Smooth muscle cell (in vitro differentiated cells): ENCODE data around the gene APOBEC4. TPM values are rescaled to one million over a fixed set of nuclear protein-coding genes. Genes with fewer than 3 reads are reported as not detected.
"Not testable (repeated sequence)": the region's sequence is repeated elsewhere in the genome, so short reads cannot be mapped to it uniquely, and the experiment has no call there.

Source experiments
- DNase-seq: peaks from one replicate; lab custom pipeline; 2025; ENCODE audit not compliant: unreplicated experiment; lab: John Stamatoyannopoulos, UW
- H2AFZ ChIP-seq: fragments of 200-600 bp; sonication (generic); 2 replicates; pipeline ENCODE4 v1.6.0; 2016; ENCODE audit warnings: antibody characterized with exemption, low read depth, mild to moderate bottlenecking
- H3F3A ChIP-seq: fragments of 200-600 bp; sonication (generic); 2 replicates; pipeline ENCODE4 v1.6.0; 2017; ENCODE audit warnings: antibody characterized with exemption, low read depth
- H3K27ac ChIP-seq: fragments of 200-600 bp; sonication (generic); 2 replicates; pipeline ENCODE4 v1.5.1; 2016; ENCODE audit warnings: low read depth, mild to moderate bottlenecking
- H3K27me3 ChIP-seq: fragments of 200-600 bp; sonication (generic); 2 replicates; pipeline ENCODE4 v1.6.1; 2016; ENCODE audit warnings: low read depth, mild to moderate bottlenecking
- H3K36me3 ChIP-seq: fragments of 200-600 bp; sonication (generic); 2 replicates; pipeline ENCODE4 v1.5.1; 2016; ENCODE audit warnings: low read depth
- H3K4me1 ChIP-seq: fragments of 200-600 bp; sonication (generic); 2 replicates; pipeline ENCODE4 v1.5.1; 2016; ENCODE audit warnings: low read depth
- H3K4me2 ChIP-seq: fragments of 200-600 bp; sonication (generic); 2 replicates; pipeline ENCODE4 v1.6.0; 2016; ENCODE audit warnings: mild to moderate bottlenecking
- H3K4me3 ChIP-seq: fragments of 200-600 bp; sonication (generic); 2 replicates; pipeline ENCODE4 v1.5.1; 2016; ENCODE audit warnings: mild to moderate bottlenecking
- H3K79me2 ChIP-seq: fragments of 200-600 bp; sonication (generic); 2 replicates; pipeline ENCODE4 v1.6.0; 2016; ENCODE audit warnings: low read depth, mild to moderate bottlenecking
- H3K9ac ChIP-seq: fragments of 200-600 bp; sonication (generic); 2 replicates; pipeline ENCODE4 v1.6.0; 2016; ENCODE audit warnings: low read depth
- H3K9me3 ChIP-seq: fragments of 200-600 bp; sonication (generic); replicated peaks from 2 replicates; pipeline ENCODE4 v1.5.1; 2016; ENCODE audit warnings: low read depth
- H4K20me1 ChIP-seq: fragments of 200-600 bp; sonication (generic); 2 replicates; pipeline ENCODE4 v1.6.0; 2016; ENCODE audit warnings: low read depth
- WGBS: methylation state at CpG from one replicate; pipeline ENCODE4 v1.1.7; 2016; ENCODE audit warnings: low lambda C conversion rate; 5-methylcytosine and 5-hydroxymethylcytosine counted together
- polyA plus RNA-seq: library from polyadenylated mRNA; unstranded; fragments of >200 nt; fragmentation: Nextera tagmentation; extraction: Ambion mirVana; gene quantifications from 2 replicates; pipeline ENCODE4 v1.2.1, GENCODE V29; 2016
- total RNA-seq: library from RNA; depleted of rRNA; stranded (reverse); fragments of >200 nt; gene quantifications from 2 replicates; pipeline ENCODE4 v1.2.3, GENCODE V29; 2014
- TF ChIP-seq, protein P1 (sequence below): fragments of 200-600 bp; sonication (generic); IDR thresholded peaks from 2 replicates; pipeline ENCODE4 v1.5.1; 2017; ENCODE audit warnings: borderline replicate concordance, mild to moderate bottlenecking, antibody characterized with exemption; ENCODE audit not compliant: insufficient read depth, poor library complexity, severe bottlenecking

Gene APOBEC4
- total and polyA plus RNA-seq, 2 experiments from 2014 or later = not detected

DNA sequence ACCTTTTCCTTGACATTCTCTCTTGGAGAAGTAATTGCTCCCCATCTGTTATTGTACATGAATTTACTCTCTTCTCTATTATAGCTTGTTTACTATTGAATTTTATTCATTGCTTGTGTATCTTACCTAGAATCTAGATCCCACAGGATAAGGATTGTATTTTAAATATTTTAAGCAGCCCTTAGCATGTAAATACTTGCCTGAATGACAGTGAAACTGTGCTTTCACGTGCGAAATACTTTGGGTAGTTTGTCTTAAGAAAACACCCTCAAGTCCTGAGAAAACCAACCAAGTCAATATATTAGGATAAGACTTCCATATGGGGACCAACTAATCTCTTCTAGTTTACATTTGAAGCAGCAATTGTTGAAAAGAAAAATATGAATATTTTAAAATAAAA is 32.8 kb downstream of the APOBEC4 start:
- 66% methylated on average over 2 of the region's 2 CpGs for WGBS

GRCh38 chr1:183619781-183620180 is 33.3 kb downstream of the APOBEC4 start:
- Histone ChIP-seq H3K27ac (no peak overlapping the region), H3K27me3 (no peaks in the 10 kb centered on the region), H3K9ac (no peak overlapping the region), H3K9me3 (no peaks in the 10 kb centered on the region), H3K4me2 (no peak overlapping the region), H3K36me3 (no peaks in the 10 kb centered on the region), H3K4me3 (no peak overlapping the region), H4K20me1 (peaks cover under 1% of the 10 kb centered on the region), H3K4me1 (no peaks in the 10 kb centered on the region), H2AFZ (no peak overlapping the region), H3K79me2 (no peaks in the 10 kb centered on the region), H3F3A (no peaks in the 10 kb centered on the region)
- TF ChIP-seq, protein P1, sequence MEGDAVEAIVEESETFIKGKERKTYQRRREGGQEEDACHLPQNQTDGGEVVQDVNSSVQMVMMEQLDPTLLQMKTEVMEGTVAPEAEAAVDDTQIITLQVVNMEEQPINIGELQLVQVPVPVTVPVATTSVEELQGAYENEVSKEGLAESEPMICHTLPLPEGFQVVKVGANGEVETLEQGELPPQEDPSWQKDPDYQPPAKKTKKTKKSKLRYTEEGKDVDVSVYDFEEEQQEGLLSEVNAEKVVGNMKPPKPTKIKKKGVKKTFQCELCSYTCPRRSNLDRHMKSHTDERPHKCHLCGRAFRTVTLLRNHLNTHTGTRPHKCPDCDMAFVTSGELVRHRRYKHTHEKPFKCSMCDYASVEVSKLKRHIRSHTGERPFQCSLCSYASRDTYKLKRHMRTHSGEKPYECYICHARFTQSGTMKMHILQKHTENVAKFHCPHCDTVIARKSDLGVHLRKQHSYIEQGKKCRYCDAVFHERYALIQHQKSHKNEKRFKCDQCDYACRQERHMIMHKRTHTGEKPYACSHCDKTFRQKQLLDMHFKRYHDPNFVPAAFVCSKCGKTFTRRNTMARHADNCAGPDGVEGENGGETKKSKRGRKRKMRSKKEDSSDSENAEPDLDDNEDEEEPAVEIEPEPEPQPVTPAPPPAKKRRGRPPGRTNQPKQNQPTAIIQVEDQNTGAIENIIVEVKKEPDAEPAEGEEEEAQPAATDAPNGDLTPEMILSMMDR = no peak
- no peak for DNase-seq
- WGBS = 67% methylated on average over 1 of the region's 1 CpG

More for the DNA sequence above, 32.8 kb downstream of the APOBEC4 start:
- Histone ChIP-seq H4K20me1 (peaks cover 6% of the 10 kb centered on the region), H3K4me3 (no peak overlapping the region), H3K9ac (no peak overlapping the region), H3K9me3 (no peaks in the 10 kb centered on the region), H3K36me3 (no peaks in the 10 kb centered on the region), H3K4me1 (no peaks in the 10 kb centered on the region), H3F3A (peaks cover 2% of the 10 kb centered on the region), H3K4me2 (no peak overlapping the region), H2AFZ (no peak overlapping the region), H3K27ac (no peak overlapping the region), H3K27me3 (no peaks in the 10 kb centered on the region), H3K79me2 (no peaks in the 10 kb centered on the region)
- TF ChIP-seq, protein P1 = no peak
- DNase-seq = no peak

- DNase-seq, H3K36me3 ChIP-seq, H3K27me3 ChIP-seq, H3K27ac ChIP-seq, H3K4me3 ChIP-seq, H2AFZ ChIP-seq, H4K20me1 ChIP-seq, H3K4me2 ChIP-seq, H3K79me2 ChIP-seq, H3F3A ChIP-seq, H3K9ac ChIP-seq, H3K9me3 ChIP-seq, H3K4me1 ChIP-seq: not testable (repeated sequence)
- WGBS = 40% methylated on average over 3 of the region's 5 CpGs
These were observed 34.9 kb downstream of the APOBEC4 start for GRCh38 chr1:183618202-183618601.

DNA sequence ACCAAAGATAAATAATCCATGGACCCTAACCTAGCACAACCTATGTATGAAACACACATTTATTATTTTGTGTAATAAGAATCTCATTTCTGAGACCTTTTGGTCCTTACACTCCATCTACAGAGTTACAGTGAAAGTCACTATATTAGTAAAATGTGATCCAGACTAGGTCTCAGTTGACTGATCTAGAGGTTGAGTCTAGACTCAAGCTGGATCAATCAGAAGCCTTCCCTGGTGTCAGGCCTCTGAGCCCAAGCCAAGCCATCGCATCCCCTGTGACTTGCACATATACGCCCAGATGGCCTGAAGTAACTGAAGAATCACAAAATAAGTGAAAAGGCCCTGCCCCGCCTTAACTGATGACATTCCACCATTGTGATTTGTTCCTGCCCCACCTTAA is 40.1 kb downstream of the APOBEC4 start:
- H3K79me2 ChIP-seq, H3K27me3 ChIP-seq, H3K27ac ChIP-seq, H3F3A ChIP-seq, H3K4me2 ChIP-seq, H3K9me3 ChIP-seq, H3K9ac ChIP-seq, H2AFZ ChIP-seq, H3K36me3 ChIP-seq, DNase-seq, H3K4me1 ChIP-seq, H3K4me3 ChIP-seq, H4K20me1 ChIP-seq: not testable (repeated sequence)
- WGBS = 100% methylated on average over 2 of the region's 3 CpGs

DNA sequence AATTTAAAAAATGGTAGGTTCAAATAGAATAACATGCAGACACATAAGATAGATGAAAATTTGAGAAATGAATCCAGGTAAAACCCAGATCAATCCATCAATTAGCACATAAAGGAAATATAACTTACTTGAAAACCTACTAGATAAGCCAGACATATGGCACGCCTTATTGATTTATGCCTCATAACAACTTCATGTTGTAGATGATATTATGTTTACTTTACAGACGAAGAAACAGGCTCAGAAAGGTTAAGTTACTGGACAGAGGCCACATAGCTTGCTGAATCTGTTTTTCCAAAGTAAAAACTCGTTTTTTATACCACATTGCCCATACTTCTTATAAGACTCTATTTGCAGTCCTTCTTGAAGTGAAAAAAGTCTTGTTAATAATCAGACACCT is 40.7 kb downstream of the APOBEC4 start:
- no peak overlapping the region for H3K4me2 ChIP-seq
- H2AFZ ChIP-seq = no peak overlapping the region
- no peaks in the 10 kb centered on the region for H3F3A ChIP-seq
- no peaks in the 10 kb centered on the region for H4K20me1 ChIP-seq
- TF ChIP-seq, protein P1 = no peak
- no peak for DNase-seq
- H3K4me1 ChIP-seq = no peaks in the 10 kb centered on the region
- H3K4me3 ChIP-seq = no peak overlapping the region
- H3K9me3 ChIP-seq = no peaks in the 10 kb centered on the region
- H3K27me3 ChIP-seq = no peaks in the 10 kb centered on the region
- no peak overlapping the region for H3K27ac ChIP-seq
- H3K9ac ChIP-seq = no peak overlapping the region
- WGBS = 92% methylated on average over 3 of the region's 3 CpGs
- H3K79me2 ChIP-seq = no peaks in the 10 kb centered on the region
- H3K36me3 ChIP-seq = no peaks in the 10 kb centered on the region
